DND-41 (cell line): ENCODE measurements around the gene PPP3R1.

Source experiments
- ATAC-seq: fragments of 200-7000 bp; cut with Tn5 transposase; 3 replicates; pipeline ENCODE4 v1.9.1; 2021; ENCODE audit warnings: low read depth; ENCODE audit not compliant: insufficient read depth
- DNase-seq: peaks from one replicate; pipeline ENCODE4 v3.0.0-alpha.2; 2020
- H2AFZ ChIP-seq: 2 replicates; pipeline ENCODE4 v1.6.0; 2012; ENCODE audit warnings: low read depth, low read length
- H3K27ac ChIP-seq: 2 replicates; pipeline ENCODE4 v1.5.1; 2012; ENCODE audit warnings: low read length, inconsistent platforms
- H3K27me3 ChIP-seq: fragments of 200-600 bp; sonication (generic); 2 replicates; pipeline ENCODE4 v1.6.0; 2012; ENCODE audit warnings: low read length, mild to moderate bottlenecking, inconsistent platforms; ENCODE audit not compliant: insufficient read depth, poor library complexity
- H3K36me3 ChIP-seq: 2 replicates; pipeline ENCODE4 v1.5.1; 2012; ENCODE audit warnings: low read length, inconsistent platforms; ENCODE audit not compliant: insufficient read depth
- H3K4me1 ChIP-seq: 2 replicates; pipeline ENCODE4 v1.5.1; 2012; ENCODE audit warnings: mild to moderate bottlenecking, low read length; ENCODE audit not compliant: insufficient read depth
- H3K4me2 ChIP-seq: 2 replicates; pipeline ENCODE4 v1.6.0; 2012; ENCODE audit warnings: mild to moderate bottlenecking, moderate library complexity, low read length, inconsistent platforms; ENCODE audit not compliant: insufficient read depth
- H3K4me3 ChIP-seq, 2 experiments: fragments of 200-600 bp in 1 of 2; shearing (Covaris generic) in 1 of 2; 2 replicates each; pipeline ENCODE4 v1.5.1; 2012 to 2016; ENCODE audit warnings: inconsistent platforms in 2 of 2, low read length in 2 of 2, mild to moderate bottlenecking in 2 of 2, low read depth in 1 of 2, moderate library complexity in 1 of 2
- H3K79me2 ChIP-seq: 2 replicates; pipeline ENCODE4 v1.6.0; 2012; ENCODE audit warnings: low read length, inconsistent platforms; ENCODE audit not compliant: insufficient read depth
- H3K9ac ChIP-seq: 2 replicates; pipeline ENCODE4 v1.6.0; 2012; ENCODE audit warnings: low read depth, mild to moderate bottlenecking, inconsistent platforms, low read length, moderate library complexity
- H3K9me3 ChIP-seq: 2 replicates; pipeline ENCODE4 v1.5.1; 2012; ENCODE audit warnings: low read length, moderate library complexity, mild to moderate bottlenecking, inconsistent platforms; ENCODE audit not compliant: insufficient read depth, severe bottlenecking
- H4K20me1 ChIP-seq: 2 replicates; pipeline ENCODE4 v1.6.0; 2012; ENCODE audit warnings: low read length; ENCODE audit not compliant: insufficient read depth
- CTCF ChIP-seq: IDR thresholded peaks from 2 replicates; pipeline ENCODE4 v1.5.1; 2012; ENCODE audit warnings: borderline replicate concordance, low read length, moderate library complexity, mild to moderate bottlenecking; ENCODE audit not compliant: poor library complexity, severe bottlenecking; ENCODE audit errors: extremely low read depth
- EZH2 ChIP-seq: IDR thresholded peaks from 3 replicates; pipeline ENCODE4 v1.6.1; 2012; ENCODE audit warnings: borderline replicate concordance, low read depth, mild to moderate bottlenecking, moderate library complexity, low read length, inconsistent platforms; ENCODE audit not compliant: severe bottlenecking

PPP3R1 gene

GRCh38 chr2:68280796-68281195 is 28.5 kb upstream of the PPP3R1 start:
- 0 out of 2 replicates have a peak, but pooled peaks cover 2% of the 10 kb centered on the region for H3K4me1 ChIP-seq
- no peak overlapping the region for H3K27ac ChIP-seq
- peaks cover 7% of the 10 kb centered on the region for H3K27me3 ChIP-seq
- DNase-seq (no peak), ATAC-seq (no peak)
- H3K36me3 ChIP-seq, result no peaks in the 10 kb centered on the region
- H3K9me3 ChIP-seq, result no peaks in the 10 kb centered on the region
- H2AFZ ChIP-seq, result no peak overlapping the region
- H3K9ac ChIP-seq, result no peak overlapping the region
- H4K20me1 ChIP-seq, result no peaks in the 10 kb centered on the region
- no peak overlapping the region for H3K4me3 ChIP-seq
- no peaks in the 10 kb centered on the region for H3K79me2 ChIP-seq
- H3K4me2 ChIP-seq, result no peak overlapping the region
- no peak for TF ChIP-seq EZH2

GRCh38 chr2:68280348-68280747 is 28.0 kb upstream of the PPP3R1 start:
- no peak overlapping the region for H3K4me3 ChIP-seq
- no peak for DNase-seq
- no peak for ATAC-seq
- 0 out of 2 replicates have a peak, but pooled peaks cover 2% of the 10 kb centered on the region for H3K4me1 ChIP-seq
- peaks cover 7% of the 10 kb centered on the region for H3K27me3 ChIP-seq
- no peak overlapping the region for H3K9ac ChIP-seq
- no peak overlapping the region for H3K27ac ChIP-seq
- H3K36me3 ChIP-seq, result no peaks in the 10 kb centered on the region
- no peak overlapping the region for H2AFZ ChIP-seq
- TF ChIP-seq EZH2 (no peak), CTCF (no peak)
- H3K79me2 ChIP-seq, result no peaks in the 10 kb centered on the region
- H3K4me2 ChIP-seq, result no peak overlapping the region
- no peaks in the 10 kb centered on the region for H3K9me3 ChIP-seq
- no peaks in the 10 kb centered on the region for H4K20me1 ChIP-seq

GRCh38 chr2:68279691-68280090 is 27.4 kb upstream of the PPP3R1 start:
- DNase-seq, result no peak
- H3K27me3 ChIP-seq, result peaks cover 7% of the 10 kb centered on the region

GRCh38 chr2:68278169-68278568 is 25.8 kb upstream of the PPP3R1 start:
- H4K20me1 ChIP-seq, result no peaks in the 10 kb centered on the region
- no peaks in the 10 kb centered on the region for H3K36me3 ChIP-seq
- no peak overlapping the region for H3K4me2 ChIP-seq
- ATAC-seq, result no peak
- TF ChIP-seq EZH2, result no peak
- 0 out of 2 replicates have a peak, but pooled peaks cover 2% of the 10 kb centered on the region for H3K4me1 ChIP-seq
- H3K9ac ChIP-seq, result no peak overlapping the region
- no peaks in the 10 kb centered on the region for H3K9me3 ChIP-seq
- H3K27ac ChIP-seq, result no peak overlapping the region
- peaks cover 7% of the 10 kb centered on the region for H3K27me3 ChIP-seq
- no peaks in the 10 kb centered on the region for H3K79me2 ChIP-seq
- DNase-seq, result no peak
- no peak overlapping the region for H3K4me3 ChIP-seq
- no peak overlapping the region for H2AFZ ChIP-seq

More at GRCh38 chr2:68279691-68280090, 27.4 kb upstream of the PPP3R1 start:
- Histone ChIP-seq H3K9me3 (no peaks in the 10 kb centered on the region), H3K4me3 (no peak overlapping the region), H3K36me3 (no peaks in the 10 kb centered on the region), H2AFZ (no peak overlapping the region), H3K27ac (no peak overlapping the region), H3K9ac (no peak overlapping the region), H4K20me1 (no peaks in the 10 kb centered on the region), H3K4me2 (no peak overlapping the region), H3K79me2 (no peaks in the 10 kb centered on the region), H3K4me1 (0 out of 2 replicates have a peak, but pooled peaks cover 2% of the 10 kb centered on the region)
- TF ChIP-seq EZH2, result no peak
- TF ChIP-seq CTCF, result no peak
- no peak for ATAC-seq

- no peak overlapping the region for H3K4me2 ChIP-seq
- H2AFZ ChIP-seq, result no peak overlapping the region
- no peak overlapping the region for H3K27ac ChIP-seq
- ATAC-seq (no peak), DNase-seq (no peak)
- peaks cover 5% of the 10 kb centered on the region for H3K27me3 ChIP-seq
- TF ChIP-seq CTCF, result no peak
- no peak for TF ChIP-seq EZH2
- H3K4me1 ChIP-seq, result no peaks in the 10 kb centered on the region
- no peaks in the 10 kb centered on the region for H3K79me2 ChIP-seq
- H3K9me3 ChIP-seq, result no peaks in the 10 kb centered on the region
- no peaks in the 10 kb centered on the region for H3K36me3 ChIP-seq
- no peaks in the 10 kb centered on the region for H4K20me1 ChIP-seq
- no peak overlapping the region for H3K4me3 ChIP-seq
- H3K9ac ChIP-seq, result no peak overlapping the region
Observed at GRCh38 chr2:68274022-68274421, 21.7 kb upstream of the PPP3R1 start.
